Esophagus squamous epithelium (tissue), 4 donors: ENCODE measurements around the gene HPGDS.

Experiments used
- CTCF ChIP-seq, 6 experiments: fragments of 450-650 bp in 4 of 6; fragments of 200-600 bp in 2 of 6; sonication (generic) in 2 of 6; IDR thresholded peaks; one replicate each; pipeline ENCODE4 v1.5.1; 2016 to 2019; ENCODE audit warnings: antibody characterized with exemption in 6 of 6, mild to moderate bottlenecking in 4 of 6, moderate library complexity in 4 of 6
- POLR2A ChIP-seq, 4 donors: fragments of 450-650 bp; IDR thresholded peaks; one replicate each; pipeline ENCODE4 v1.6.1; 2017; ENCODE audit warnings: antibody characterized with exemption in 4 of 4, mild to moderate bottlenecking in 4 of 4, moderate library complexity in 3 of 4

- no peak for TF ChIP-seq CTCF (IDR thresholded peaks at IDR 0.05)
- no peak for TF ChIP-seq POLR2A (IDR thresholded peaks at IDR 0.05)
Observed at GRCh38 chr4:94346541-94346940, 3.9 kb upstream of the HPGDS start.
